ENCODE measurements around the gene PTPRR.

PTPRR gene

GRCh38 chr12:70604662-70605061, 315.9 kb downstream of the PTPRR start:
- TF ChIP-seq ZNF384 (IDR thresholded peaks at IDR 0.05) (no peak), NFRKB (IDR thresholded peaks at IDR 0.05) (no peak), TARDBP (IDR thresholded peaks at IDR 0.05) (no peak), SP1 (IDR thresholded peaks at IDR 0.05) (no peak), FOXM1 (IDR thresholded peaks at IDR 0.05; ENCODE audit: borderline replicate concordance) (no peak), L3MBTL2 (conservative IDR thresholded peaks at IDR 0.05) (no peak), FOXK2 (IDR thresholded peaks at IDR 0.05) (no peak), SUZ12 (IDR thresholded peaks at IDR 0.05) (no peak), HDGF (IDR thresholded peaks at IDR 0.05; ENCODE audit: borderline replicate concordance) (no peak), ELF4 (IDR thresholded peaks at IDR 0.05) (no peak), FOXA1 (IDR thresholded peaks at IDR 0.05) (no peak), ARNT (IDR thresholded peaks at IDR 0.05) (no peak), LEF1 (IDR thresholded peaks at IDR 0.05; ENCODE audit: borderline replicate concordance) (no peak), CTBP1 (IDR thresholded peaks at IDR 0.05; ENCODE audit: borderline replicate concordance) (no peak)
- ChIA-PET CTCF (interaction anchor here (0.5 kb wide), 1 partner anchor 115 kb away, joined by 3 read pairs; no protein-coding TSS in a partner anchor), POLR2A (no interaction called here)
- DNase-seq (ENCODE audit: extremely low spot score), result no peak

GRCh38 chr12:70603044-70603443, 317.5 kb downstream of the PTPRR start:
- no peak for TF ChIP-seq L3MBTL2 (conservative IDR thresholded peaks at IDR 0.05)
- TF ChIP-seq HDGF (IDR thresholded peaks at IDR 0.05; ENCODE audit: borderline replicate concordance), result no peak
- TF ChIP-seq CTBP1 (IDR thresholded peaks at IDR 0.05; ENCODE audit: borderline replicate concordance), result no peak
- TF ChIP-seq FOXK2 (IDR thresholded peaks at IDR 0.05), result no peak
- no peak for TF ChIP-seq TARDBP (IDR thresholded peaks at IDR 0.05)
- TF ChIP-seq ARNT (IDR thresholded peaks at IDR 0.05), result no peak
- TF ChIP-seq ELF4 (IDR thresholded peaks at IDR 0.05), result no peak
- TF ChIP-seq SUZ12 (IDR thresholded peaks at IDR 0.05), result no peak
- TF ChIP-seq FOXM1 (IDR thresholded peaks at IDR 0.05; ENCODE audit: borderline replicate concordance), result no peak
- no peak for TF ChIP-seq SP1 (IDR thresholded peaks at IDR 0.05)
- no peak for TF ChIP-seq LEF1 (IDR thresholded peaks at IDR 0.05; ENCODE audit: borderline replicate concordance)
- TF ChIP-seq PKNOX1 (IDR thresholded peaks at IDR 0.05), result no peak
- TF ChIP-seq NFRKB (IDR thresholded peaks at IDR 0.05), result no peak
- no peak for TF ChIP-seq FOXA1 (IDR thresholded peaks at IDR 0.05)
- no peak for TF ChIP-seq BHLHE40 (IDR thresholded peaks at IDR 0.05; ENCODE audit: borderline replicate concordance)
- no peak for TF ChIP-seq ZNF384 (IDR thresholded peaks at IDR 0.05)
- CTCF ChIA-PET, result no interaction called here
- POLR2A ChIA-PET, result no interaction called here
- DNase-seq (ENCODE audit: extremely low spot score), result no peak

GRCh38 chr12:70598467-70599193, 321.9 kb downstream of the PTPRR start:
- ChIA-PET POLR2A (no interaction called here), CTCF (no interaction called here)
- no peak for DNase-seq (ENCODE audit: extremely low spot score)

GRCh38 chr12:70592664-70593063, 327.9 kb downstream of the PTPRR start:
- CTCF ChIA-PET, result no interaction called here
- no peak for DNase-seq (ENCODE audit: extremely low spot score)
- POLR2A ChIA-PET, result no interaction called here
- no peak for TF ChIP-seq FOXA1 (IDR thresholded peaks at IDR 0.05)
- no peak for TF ChIP-seq ZNF384 (IDR thresholded peaks at IDR 0.05)
- no peak for TF ChIP-seq FOXM1 (IDR thresholded peaks at IDR 0.05; ENCODE audit: borderline replicate concordance)
- TF ChIP-seq ELF4 (IDR thresholded peaks at IDR 0.05), result no peak
- TF ChIP-seq NFRKB (IDR thresholded peaks at IDR 0.05), result no peak
- no peak for TF ChIP-seq CTBP1 (IDR thresholded peaks at IDR 0.05; ENCODE audit: borderline replicate concordance)

More at GRCh38 chr12:70598467-70599193, 321.9 kb downstream of the PTPRR start:
- TF ChIP-seq NFRKB (IDR thresholded peaks at IDR 0.05), result no peak
- TF ChIP-seq BHLHE40 (IDR thresholded peaks at IDR 0.05; ENCODE audit: borderline replicate concordance), result no peak
- no peak for TF ChIP-seq ELF4 (IDR thresholded peaks at IDR 0.05)
- TF ChIP-seq ARNT (IDR thresholded peaks at IDR 0.05), result no peak
- TF ChIP-seq FOXK2 (IDR thresholded peaks at IDR 0.05), result no peak
- TF ChIP-seq LEF1 (IDR thresholded peaks at IDR 0.05; ENCODE audit: borderline replicate concordance), result no peak
- TF ChIP-seq FOXA1 (IDR thresholded peaks at IDR 0.05), result no peak
- TF ChIP-seq HDGF (IDR thresholded peaks at IDR 0.05; ENCODE audit: borderline replicate concordance), result no peak

GRCh38 chr12:70590549-70591226, 329.9 kb downstream of the PTPRR start:
- TF ChIP-seq TARDBP (IDR thresholded peaks at IDR 0.05) (no peak), ZNF384 (IDR thresholded peaks at IDR 0.05) (no peak), FOXA1 (IDR thresholded peaks at IDR 0.05) (no peak), LEF1 (IDR thresholded peaks at IDR 0.05; ENCODE audit: borderline replicate concordance) (no peak), ARNT (IDR thresholded peaks at IDR 0.05) (no peak), ELF4 (IDR thresholded peaks at IDR 0.05) (no peak), CTBP1 (IDR thresholded peaks at IDR 0.05; ENCODE audit: borderline replicate concordance) (no peak), L3MBTL2 (conservative IDR thresholded peaks at IDR 0.05) (no peak), SUZ12 (IDR thresholded peaks at IDR 0.05) (no peak), HDGF (IDR thresholded peaks at IDR 0.05; ENCODE audit: borderline replicate concordance) (no peak), SP1 (IDR thresholded peaks at IDR 0.05) (no peak), BHLHE40 (IDR thresholded peaks at IDR 0.05; ENCODE audit: borderline replicate concordance) (no peak), FOXM1 (IDR thresholded peaks at IDR 0.05; ENCODE audit: borderline replicate concordance) (no peak), FOXK2 (IDR thresholded peaks at IDR 0.05) (no peak), NFRKB (IDR thresholded peaks at IDR 0.05) (no peak), PKNOX1 (IDR thresholded peaks at IDR 0.05) (no peak)
- no peak for DNase-seq (ENCODE audit: extremely low spot score)
- CTCF ChIA-PET, result interaction anchor here (0.7 to 0.8 kb wide), 2 partner anchors 117 to 129 kb away, joined by 5 read pairs; no protein-coding TSS in a partner anchor

GRCh38 chr12:70590051-70590450, 330.5 kb downstream of the PTPRR start:
- DNase-seq (ENCODE audit: extremely low spot score), result peak; percentile 67
- ChIA-PET POLR2A (no interaction called here), CTCF (interaction anchor here (0.8 kb wide), 1 partner anchor 130 kb away, joined by 5 read pairs; no protein-coding TSS in a partner anchor)
- TF ChIP-seq FOXM1 (IDR thresholded peaks at IDR 0.05; ENCODE audit: borderline replicate concordance) (no peak), ZNF384 (IDR thresholded peaks at IDR 0.05) (no peak), L3MBTL2 (conservative IDR thresholded peaks at IDR 0.05) (no peak)

More at GRCh38 chr12:70590549-70591226, 329.9 kb downstream of the PTPRR start:
- POLR2A ChIA-PET, result interaction anchor here (0.7 kb wide), 1 partner anchor 22 kb away, joined by 3 read pairs; no protein-coding TSS in a partner anchor

Measured in HEK293T (cell line).